HG03439 (cell line): ENCODE data around the gene HEPACAM.
"Not testable (repeated sequence)": the region's sequence is repeated elsewhere in the genome, so short reads cannot be mapped to it uniquely, and the experiment has no call there.

Experiments used
- ATAC-seq: cut with Tn5 transposase; IDR thresholded peaks from one replicate; pipeline ENCODE4 v1.9.1; 2021; ENCODE audit warnings: mild to moderate bottlenecking, moderate library complexity; ENCODE audit not compliant: unreplicated experiment

HEPACAM gene, protein sequence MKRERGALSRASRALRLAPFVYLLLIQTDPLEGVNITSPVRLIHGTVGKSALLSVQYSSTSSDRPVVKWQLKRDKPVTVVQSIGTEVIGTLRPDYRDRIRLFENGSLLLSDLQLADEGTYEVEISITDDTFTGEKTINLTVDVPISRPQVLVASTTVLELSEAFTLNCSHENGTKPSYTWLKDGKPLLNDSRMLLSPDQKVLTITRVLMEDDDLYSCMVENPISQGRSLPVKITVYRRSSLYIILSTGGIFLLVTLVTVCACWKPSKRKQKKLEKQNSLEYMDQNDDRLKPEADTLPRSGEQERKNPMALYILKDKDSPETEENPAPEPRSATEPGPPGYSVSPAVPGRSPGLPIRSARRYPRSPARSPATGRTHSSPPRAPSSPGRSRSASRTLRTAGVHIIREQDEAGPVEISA

DNA sequence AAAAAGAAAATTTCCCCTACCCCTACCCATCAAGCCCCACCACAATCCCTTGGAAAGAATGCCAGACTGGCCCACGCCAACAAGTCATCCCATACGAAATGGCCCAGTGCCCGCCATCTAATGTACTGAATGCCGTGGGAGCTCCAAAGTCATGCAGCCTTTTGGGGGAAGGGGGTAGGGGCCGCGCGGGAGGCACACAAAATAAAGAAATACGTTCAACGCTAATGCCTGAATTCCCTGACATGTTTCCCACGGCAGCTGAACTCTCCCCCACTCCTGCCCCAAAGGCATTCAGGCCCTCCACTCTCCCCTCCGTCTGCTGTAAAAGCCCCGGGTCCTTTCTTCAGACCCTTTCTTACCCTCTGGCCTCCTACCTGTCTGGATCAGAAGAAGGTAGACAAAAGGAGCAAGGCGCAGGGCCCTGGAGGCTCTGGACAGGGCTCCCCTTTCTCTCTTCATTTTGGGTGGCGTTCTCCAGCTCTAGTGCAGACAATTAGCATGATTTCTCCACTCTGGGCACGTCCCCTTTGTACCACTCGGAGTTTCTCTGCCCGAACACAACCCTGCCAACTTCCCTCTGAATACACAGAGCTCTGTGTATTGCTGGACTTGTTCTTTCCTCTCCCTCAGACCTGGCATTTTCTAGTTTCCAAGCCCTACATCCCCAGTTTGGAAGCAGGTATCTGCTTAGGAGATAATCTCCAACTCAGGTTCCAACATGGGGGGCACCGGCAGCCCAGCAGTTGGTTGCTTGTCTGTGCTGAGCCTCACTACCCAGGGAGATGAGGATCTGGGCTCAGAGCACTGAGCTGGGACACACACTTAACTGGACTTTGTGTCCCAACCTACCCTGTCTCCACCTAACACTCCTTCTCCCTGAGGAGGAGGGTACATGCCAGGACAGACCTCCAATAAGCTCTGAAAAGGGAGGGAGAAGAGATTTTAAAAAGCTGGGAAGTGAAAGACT, at the start of gene HEPACAM:
Gene HEPACAM, minus strand, starts transcription at position 500 of the 967 bp plus-strand sequence. Its CDS starts 41 bp downstream, at position 459.
- no peak for ATAC-seq

DNA sequence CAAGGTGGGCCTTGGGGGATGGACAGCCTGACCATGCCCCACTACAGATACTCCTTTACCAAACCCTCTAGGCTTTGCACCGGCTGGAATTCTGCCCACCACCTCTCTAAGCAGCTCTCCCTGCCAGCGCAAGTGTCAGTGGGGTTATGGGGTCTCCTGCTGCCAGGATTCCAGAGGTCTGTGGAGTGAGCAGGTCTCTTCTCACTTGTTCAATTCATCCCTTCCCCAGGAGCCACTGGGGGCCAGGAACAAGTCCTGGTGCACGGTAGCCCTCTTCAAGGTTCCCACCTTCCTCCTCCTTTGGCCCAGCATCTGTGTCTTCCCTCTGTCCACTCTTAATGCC, 48.6 kb upstream of the HEPACAM start:
- no peak for ATAC-seq

DNA sequence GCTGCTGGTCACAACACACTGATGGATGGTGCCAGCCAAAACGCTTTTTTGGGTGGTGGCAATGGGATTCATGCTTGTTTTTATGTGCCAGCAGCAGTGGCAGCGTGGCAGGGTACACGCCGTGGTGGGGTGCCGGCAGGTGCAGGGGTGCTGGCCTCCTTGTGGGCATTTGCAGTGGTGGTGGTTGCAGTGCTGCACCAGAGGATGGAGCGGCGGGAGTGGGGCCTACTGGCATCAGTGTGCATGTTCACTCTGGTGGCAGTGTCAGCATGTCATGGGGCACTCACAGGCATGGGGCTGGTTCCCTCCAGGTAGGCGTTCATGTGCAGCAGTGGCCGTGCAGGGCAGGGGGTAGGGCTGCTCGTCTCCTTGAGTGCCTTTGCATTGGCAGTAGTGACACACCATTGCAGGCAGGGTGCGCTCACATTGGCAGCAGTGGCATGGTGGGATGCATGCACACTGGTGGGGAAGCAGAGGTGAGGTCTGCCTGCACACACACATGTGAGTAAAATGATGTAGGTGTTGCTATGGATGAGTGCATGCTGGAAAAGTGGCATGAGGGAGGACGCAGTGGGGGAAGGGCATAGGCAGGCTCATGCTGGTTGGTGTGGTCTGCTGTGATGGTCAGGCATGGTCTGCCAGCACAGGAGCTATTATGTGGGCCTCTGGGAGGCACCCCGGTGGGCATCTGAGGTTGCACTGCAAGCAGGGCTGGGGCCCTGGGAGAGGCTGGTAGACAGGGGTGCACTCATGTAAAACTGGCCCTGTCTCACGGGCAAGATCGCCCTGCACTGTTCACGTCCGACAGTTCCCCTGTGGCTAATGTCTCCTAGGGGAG, 48.0 kb upstream of the HEPACAM start:
- no peak for ATAC-seq

DNA sequence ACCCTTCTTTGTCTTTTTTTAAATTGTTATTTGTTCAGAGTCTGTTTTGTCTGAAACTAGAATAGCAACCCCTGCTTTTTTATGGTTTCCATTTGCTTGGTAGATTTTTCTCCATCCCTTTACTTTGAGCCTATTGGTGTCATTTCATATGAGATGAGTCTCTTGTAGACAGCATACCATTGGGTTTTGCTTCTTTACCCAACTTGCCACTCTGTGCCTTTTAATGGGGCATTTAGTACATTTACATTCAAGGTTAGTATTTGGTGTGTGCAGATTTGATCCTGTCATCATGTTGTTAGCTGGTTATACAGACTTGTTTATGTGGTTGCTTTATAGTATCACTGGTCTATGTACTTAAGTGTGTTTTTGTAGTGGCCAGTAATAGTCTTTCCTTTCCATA, 46.2 kb upstream of the HEPACAM start:
- ATAC-seq, result no peak

DNA sequence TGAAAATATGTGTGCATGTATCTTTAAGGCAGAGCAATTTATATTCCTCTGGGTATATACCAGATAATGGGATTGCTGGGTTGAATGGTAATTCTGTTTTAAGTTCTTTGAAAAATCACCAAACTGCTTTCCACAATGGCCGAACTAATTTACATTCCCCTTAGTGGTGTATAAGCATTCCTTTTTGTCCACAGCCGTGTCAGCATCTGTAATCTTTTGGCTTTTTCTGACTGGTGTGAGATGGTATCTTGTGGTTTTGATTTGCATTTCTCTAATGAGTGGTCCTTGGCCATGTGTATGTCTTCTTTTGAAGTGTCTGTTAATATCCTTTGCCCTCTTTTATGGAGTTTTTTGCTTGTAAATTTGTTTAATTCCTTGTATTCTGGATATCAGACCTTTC, 42.5 kb upstream of the HEPACAM start:
- ATAC-seq, result no peak

DNA sequence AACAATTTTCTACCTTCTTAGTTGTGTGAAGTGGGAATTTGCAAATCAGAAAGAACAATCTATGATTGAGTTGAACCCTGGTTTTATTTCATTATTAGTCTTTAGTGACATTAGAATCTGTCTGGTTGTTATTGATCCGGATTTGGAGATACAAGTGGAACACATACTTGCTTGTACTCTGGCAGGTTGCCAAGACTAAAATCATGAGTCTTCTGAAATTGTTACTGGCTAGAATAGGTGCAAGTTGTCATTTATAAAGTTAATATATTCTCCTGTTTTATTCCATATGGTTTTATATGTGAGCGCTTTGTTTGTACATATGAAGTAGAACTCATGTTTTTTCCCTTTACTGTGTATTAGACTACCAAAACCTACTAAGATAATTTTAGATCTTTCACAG, 41.2 kb upstream of the HEPACAM start:
- ATAC-seq, result no peak

DNA sequence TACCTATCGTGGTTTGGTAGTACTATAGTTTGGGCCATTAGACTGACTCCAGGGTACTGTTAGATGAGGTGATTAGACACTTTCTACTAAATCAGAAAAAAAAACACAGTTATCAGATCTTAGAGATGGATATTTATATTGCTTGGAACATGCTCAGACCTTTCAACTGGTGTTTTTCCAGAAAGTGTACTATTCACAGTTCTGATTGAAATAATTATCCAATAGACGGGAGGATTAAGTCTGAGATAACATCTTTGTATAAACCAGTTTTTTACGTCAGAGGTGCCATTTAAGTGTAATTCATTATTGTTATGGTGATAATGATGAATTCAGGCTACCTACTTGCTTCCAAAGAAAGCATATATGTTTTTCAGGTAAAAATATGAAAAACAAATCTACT, 40.7 kb upstream of the HEPACAM start:
- no peak for ATAC-seq

DNA sequence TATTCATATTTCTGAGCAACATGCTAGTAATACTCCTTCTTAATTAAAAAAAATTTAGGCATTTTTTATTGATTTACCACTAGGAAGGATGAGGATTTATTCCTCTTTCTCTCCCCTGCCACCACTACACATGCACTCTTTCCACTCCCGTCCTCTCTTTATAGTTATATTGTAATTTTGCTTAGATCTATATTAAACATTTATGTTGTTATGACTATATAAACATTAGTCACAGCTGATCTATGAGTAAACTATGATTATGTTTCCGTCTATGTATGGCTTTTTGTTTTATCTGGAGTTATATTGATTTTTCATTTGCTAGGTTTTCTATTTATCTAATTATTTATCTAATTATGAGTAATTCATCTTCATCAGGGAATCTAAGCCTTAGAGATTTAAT, 36.0 kb upstream of the HEPACAM start:
- no peak for ATAC-seq

DNA sequence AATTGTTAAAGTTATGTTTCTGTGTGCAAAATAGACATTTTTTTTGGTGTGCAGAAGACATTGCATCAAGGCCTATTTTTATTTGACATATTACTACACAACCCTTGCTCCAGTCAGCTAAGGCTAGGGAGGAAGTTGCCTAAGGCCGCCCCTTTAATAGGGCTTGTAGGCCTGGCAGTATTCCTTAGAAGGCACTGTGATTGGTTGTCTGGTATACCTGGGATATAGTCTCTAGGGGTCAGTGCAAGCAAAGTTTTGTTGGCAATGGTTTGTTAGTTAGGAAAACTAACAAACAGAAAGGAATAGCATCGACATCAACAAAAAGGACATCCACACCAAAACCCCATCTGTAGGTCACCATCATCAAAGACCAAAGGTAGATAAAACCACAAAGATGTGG, 35.1 kb upstream of the HEPACAM start:
- no peak for ATAC-seq

DNA sequence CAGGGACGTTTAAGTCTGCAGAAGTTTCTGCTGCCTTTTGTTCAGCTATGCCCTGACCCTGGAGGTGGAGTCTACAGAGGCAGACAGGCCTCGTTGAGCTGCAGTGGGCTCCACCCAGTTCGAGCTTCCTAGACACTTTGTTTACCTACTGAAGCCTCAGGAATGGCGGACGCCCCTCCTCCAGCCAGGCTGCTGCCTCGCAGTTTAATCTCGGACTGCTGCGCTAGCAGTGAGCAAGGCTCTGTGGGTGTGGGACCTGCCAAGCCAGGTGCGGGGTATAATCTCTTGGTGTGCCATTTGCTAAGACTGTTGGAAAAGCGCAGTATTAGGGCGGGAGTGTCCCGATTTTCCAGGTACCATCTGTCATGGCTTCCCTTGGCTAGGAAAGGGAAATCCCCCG, 32.4 kb upstream of the HEPACAM start:
- not testable (repeated sequence) for ATAC-seq

DNA sequence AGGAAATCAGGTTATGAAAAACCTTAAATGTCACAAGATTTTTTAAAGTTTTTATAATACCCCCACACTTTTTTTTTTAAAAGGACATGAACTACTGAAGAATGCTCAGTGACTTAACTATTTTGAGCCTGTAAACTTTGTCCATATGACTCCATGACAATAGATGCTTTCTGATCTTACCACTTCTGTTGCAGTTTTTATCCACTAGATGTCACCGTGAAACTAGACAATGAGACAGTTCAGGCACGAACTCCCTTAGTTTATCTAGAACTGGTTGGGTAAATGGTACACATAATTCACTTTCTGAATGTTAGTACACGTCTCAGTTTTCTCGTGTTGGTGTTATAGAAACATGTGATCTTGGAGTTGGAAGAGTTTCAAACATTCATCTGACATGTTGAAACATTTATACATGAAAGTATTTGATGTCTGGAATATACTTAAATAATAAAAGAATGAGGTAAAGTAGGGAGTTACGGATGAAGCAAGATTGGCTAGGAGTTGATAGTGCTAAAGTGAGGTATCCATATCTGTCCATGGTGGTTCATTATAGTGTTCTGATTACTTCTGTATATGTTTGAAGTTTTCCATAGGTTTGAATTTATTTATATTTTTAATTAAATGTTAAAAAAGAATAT, 26.2 kb upstream of the HEPACAM start:
- no peak for ATAC-seq

DNA sequence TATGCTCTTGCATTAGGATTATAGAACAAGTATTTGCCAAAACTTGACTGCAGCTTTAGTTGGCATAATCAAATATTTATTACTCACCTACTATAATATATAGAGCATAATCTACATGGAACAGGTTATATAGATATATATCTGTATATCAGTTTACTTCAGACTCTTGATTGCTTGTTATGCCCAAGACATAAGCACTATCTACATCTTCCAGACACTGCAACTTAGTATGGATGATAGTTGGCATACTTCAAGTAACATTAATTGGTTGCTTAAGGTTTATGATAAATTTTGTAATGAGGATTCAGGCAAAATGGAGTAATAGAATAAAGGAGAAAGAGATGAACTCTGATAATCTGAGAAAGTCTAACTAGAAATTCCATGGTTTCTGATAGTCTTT, 19.2 kb upstream of the HEPACAM start:
- ATAC-seq, result no peak

DNA sequence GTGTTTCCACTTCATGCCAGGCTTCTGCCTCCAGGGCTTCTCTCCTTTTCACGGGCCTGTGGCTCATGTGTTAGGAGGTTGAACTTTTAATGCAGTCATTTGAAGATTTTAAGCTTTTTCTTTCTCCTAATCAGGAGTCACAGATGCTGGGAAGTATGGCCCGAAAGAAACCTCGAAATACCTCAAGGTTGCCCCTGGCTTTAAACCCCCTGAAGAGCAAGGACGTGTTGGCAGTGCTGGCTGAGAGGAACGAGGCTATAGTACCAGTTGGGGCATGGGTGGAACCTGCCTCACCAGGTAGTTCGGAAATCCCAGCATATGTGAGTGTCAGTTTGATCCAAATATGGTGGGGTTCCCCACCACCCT, 18.7 kb upstream of the HEPACAM start:
- ATAC-seq, result no peak

DNA sequence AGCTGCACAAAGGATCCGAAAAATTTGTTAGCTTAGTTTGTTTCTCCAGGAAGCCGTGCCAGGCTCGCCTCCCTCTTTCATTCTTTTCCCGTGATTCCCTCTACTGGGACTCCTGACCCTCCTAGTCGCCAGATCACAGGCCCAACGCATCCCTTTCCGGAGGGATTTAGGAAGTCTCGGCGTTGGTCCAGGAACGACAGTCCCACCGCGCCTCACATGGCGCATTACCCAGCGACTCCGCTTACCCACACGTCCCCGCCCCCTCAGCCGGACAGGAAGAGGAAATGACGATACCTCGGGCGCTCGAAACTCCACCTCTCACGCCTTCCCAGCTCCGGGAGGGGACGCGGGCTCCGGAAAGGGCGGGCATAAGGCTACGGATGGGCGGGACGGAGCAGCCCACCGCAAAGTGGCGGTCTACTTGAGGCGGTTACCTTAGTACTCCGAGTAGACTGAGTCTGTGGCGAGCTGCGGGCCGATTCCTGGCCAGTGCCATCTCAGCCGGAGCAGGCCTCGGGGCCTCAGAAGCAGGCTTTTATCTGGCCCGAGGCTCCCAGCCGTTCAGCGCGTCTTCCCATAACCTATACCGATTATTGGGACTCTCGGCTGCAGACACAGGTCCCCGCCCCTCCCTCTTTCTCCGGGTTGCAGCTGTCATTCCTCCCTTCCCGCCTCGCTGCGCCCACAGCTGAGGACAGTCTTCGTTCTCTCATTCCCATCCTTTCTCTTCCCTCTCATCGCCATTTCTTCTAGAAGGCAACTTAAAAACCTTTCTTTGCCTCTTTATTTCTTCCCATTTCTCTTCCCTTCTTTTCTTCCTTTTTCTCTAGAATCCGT, 18.1 kb upstream of the HEPACAM start, which contains the start of gene CCDC15:
Gene CCDC15, plus strand, starts transcription at position 450 of the 837 bp plus-strand sequence. CDS start 531 bp downstream, outside the sequence.
- ATAC-seq, result peak; percentile 100

DNA sequence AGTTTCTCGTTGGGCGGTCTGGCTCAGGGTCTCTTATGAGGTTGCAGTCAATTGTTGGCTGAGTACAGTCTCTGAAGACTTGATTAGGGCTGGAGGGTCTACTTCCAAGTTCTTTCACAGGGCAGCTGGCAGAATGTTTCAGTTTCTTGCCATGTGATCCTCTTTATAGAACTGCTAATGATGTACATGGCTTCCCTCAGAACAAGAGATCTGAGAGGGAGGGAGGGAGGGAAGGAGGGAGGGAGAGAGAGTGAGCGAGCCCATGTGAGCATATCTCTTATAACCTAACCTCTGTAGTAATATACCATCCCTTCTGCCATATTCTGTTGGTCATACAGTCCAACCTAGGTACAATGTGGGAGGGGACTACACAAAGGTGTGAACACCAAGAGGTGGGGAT, 15.5 kb upstream of the HEPACAM start:
- no peak for ATAC-seq

DNA sequence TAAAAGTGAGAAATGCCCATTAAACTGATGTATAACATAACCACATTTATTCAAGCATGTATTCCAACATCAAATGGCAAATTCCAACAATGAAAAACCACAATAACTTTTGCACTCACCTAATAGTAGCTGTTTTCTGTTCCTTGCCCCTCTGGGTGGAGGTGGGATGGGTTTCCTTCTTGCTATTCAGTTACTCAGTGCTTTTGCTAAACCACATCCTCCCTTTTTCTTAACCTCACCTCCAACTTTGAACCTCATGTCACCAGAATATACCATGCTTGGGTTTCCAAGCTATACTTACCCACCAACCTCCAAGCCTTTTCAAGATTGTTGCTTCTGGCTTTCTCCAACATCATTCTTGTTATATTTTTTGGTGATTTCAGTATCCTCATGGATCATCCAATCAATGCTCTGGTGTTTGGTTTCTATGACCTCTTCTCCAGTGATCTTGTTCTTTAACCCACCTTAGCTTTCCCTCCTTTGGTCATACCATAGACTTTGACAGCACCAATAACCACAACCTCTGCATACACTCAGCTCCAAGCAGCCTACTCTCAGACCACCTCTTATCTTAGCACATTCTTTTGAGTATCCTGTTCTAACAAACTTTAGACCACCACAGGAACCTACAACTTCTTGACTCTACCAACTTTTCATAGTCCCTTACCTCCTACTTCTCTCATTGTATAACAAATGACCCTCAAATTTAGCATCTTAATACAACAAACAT, 14.9 kb upstream of the HEPACAM start:
- no peak for ATAC-seq

DNA sequence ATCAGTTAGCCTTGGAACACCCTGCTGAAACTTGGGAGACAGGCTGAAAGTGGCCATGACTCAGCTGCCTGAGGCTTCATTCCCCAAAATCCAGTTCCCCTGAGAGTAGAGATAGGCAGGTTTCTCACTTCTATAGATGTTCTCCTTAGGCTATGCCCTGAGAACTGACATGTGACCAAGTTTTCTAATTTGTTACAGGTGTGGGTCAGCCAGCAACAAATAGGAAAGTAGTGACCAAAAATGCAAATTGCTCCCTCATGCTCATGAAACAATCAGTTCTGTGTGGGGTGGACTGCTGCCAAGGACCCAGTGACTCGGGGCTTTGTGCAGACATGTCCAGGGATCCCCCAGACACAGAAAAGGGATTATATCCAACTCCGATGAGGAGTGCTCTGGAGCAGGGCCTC, 10.9 kb upstream of the HEPACAM start:
- no peak for ATAC-seq

DNA sequence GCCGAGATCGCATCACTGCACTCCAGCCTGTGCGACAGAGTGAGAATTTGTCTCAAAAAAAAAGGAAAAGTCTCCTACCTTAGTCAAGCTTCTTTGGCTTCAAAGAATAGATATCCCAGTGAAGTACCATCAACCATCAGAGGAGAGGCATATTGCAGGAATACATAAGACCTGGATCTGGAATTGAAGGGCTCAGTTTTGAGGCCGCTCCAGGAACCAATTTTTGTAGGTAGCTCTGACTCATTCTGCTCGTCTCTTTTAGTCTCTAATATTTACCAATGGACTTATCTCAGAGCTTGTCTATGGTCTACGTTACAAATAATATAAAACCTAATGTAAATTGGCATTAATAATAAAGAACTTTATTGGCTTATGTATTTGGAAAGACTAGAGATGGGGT, 10.0 kb upstream of the HEPACAM start:
- ATAC-seq, result no peak

DNA sequence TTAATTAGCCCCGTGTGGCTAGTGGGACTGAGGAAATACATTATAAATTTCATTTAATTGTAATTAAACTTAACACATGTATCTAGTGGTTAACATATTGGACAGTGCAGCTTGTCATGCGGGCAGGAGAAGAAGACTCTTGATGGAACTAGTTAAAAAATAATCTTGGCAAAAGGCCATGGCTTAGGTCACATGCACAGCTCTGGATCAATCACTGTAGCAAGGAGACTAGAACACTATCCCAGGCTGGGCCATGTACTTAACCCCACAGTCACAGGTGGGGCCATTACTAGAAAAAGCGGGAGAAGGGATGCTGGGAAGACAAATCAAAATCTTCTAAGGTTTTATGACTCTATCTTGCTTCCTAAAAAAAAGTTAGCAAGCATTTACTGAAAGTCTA, 8.7 kb upstream of the HEPACAM start:
- ATAC-seq, result no peak
